K562 (cell line): Measurements from ENCODE around the gene STX18. TPM values are rescaled to one million over a fixed set of nuclear protein-coding genes. Genes with fewer than 3 reads are reported as not detected.

Experiments used
- ATAC-seq: fragments of 200-7000 bp; cut with Tn5 transposase; 3 replicates; pipeline ENCODE4 v1.9.1; 2020; ENCODE audit warnings: moderate library complexity
- BruUV-seq: library from RNA; stranded (reverse); fragments of 400-500 nt; replicated peaks from 2 replicates; lab custom pipeline; 2021; lab: Mats Ljungman, UMichigan
- CTCF ChIA-PET: fragments of 300-600 bp; formaldehyde crosslinking; extraction: SDS; loops from one replicate; lab custom pipeline; 2021; ENCODE audit warnings: low intra/inter-chr PET ratio; lab: Yijun Ruan, JAX
- POLR2A ChIA-PET: fragments of 300-600, 350-650 bp; sonication (Branson Sonifier 250); formaldehyde crosslinking; extraction: SDS; loops from one replicate; lab custom pipeline; 2021; ENCODE audit warnings: antibody characterized with exemption, inconsistent platforms; lab: Yijun Ruan, JAX
- DNase-seq, 4 experiments: peaks; one replicate each; pipeline versions ENCODE4 v3.0.0 to v3.0.0-alpha.2; 2011 to 2018; ENCODE audit warnings: low spot score in 3 of 4, mixed read lengths in 3 of 4; ENCODE audit errors: extremely low read depth in 1 of 4
- FAIRE-seq: peaks from 2 replicates; lab custom pipeline; 2011; peaks lifted over from hg19 to GRCh38; lab: Jason Lieb, UNC
- H2AFZ ChIP-seq: 2 replicates; pipeline ENCODE4 v1.6.0; 2011; ENCODE audit warnings: low read depth, low read length, control low read depth, inconsistent platforms
- H3K27ac ChIP-seq: fragments of 200-600 bp; 3 replicates; pipeline ENCODE4 v1.8.0; 2011; ENCODE audit warnings: low read depth, mild to moderate bottlenecking, control low read depth, inconsistent platforms, low read length, moderate library complexity, mixed read lengths; ENCODE audit errors: extremely low read depth
- H3K27me3 ChIP-seq, 2 experiments: fragments of 300-600 bp in 1 of 2; 2 replicates in 1 of 2; 3 replicates in 1 of 2; pipeline versions ENCODE4 v1.6.0 to v1.8.0; 2011; ENCODE audit warnings: inconsistent platforms in 2 of 2, low read length in 2 of 2, mild to moderate bottlenecking in 1 of 2, mixed read lengths in 1 of 2, moderate library complexity in 1 of 2; ENCODE audit not compliant: control insufficient read depth in 2 of 2, insufficient read depth in 2 of 2
- H3K36me3 ChIP-seq: fragments of 300-600 bp; 3 replicates; pipeline ENCODE4 v1.8.0; 2011; ENCODE audit warnings: mild to moderate bottlenecking, low read length, inconsistent platforms; ENCODE audit not compliant: control insufficient read depth, insufficient read depth
- H3K4me1 ChIP-seq, 2 experiments: fragments of 200-600 bp in 1 of 2; replicated peaks in 1 of 2; 2 replicates in 1 of 2; 3 replicates in 1 of 2; pipeline versions ENCODE4 v1.5.1 to v1.8.0; 2011; ENCODE audit warnings: inconsistent platforms in 2 of 2, low read length in 2 of 2, mild to moderate bottlenecking in 1 of 2, mixed read lengths in 1 of 2, moderate library complexity in 1 of 2; ENCODE audit not compliant: control insufficient read depth in 2 of 2, insufficient read depth in 2 of 2
- H3K4me2 ChIP-seq: 2 replicates; pipeline ENCODE4 v1.6.1; 2011; ENCODE audit warnings: low read length, control low read depth, inconsistent platforms, mixed read lengths; ENCODE audit not compliant: insufficient read depth
- H3K4me3 ChIP-seq: fragments of 200-600 bp; sonication (generic), shearing (Covaris generic); 2 replicates; pipeline ENCODE4 v1.5.1; 2016; ENCODE audit warnings: control low read depth, inconsistent platforms
- H3K79me2 ChIP-seq: fragments of 200-600 bp; 3 replicates; pipeline ENCODE4 v1.8.0; 2011; ENCODE audit warnings: low read length, inconsistent platforms; ENCODE audit not compliant: control insufficient read depth, insufficient read depth
- H3K9ac ChIP-seq, 2 experiments: 2 replicates each; pipeline versions ENCODE4 v1.6.0 to v1.6.1; 2011; ENCODE audit warnings: low read depth in 2 of 2, low read length in 2 of 2, control low read depth in 1 of 2, inconsistent platforms in 1 of 2, mild to moderate bottlenecking in 1 of 2, mixed read lengths in 1 of 2; ENCODE audit not compliant: insufficient read depth in 1 of 2
- H3K9me1 ChIP-seq: one replicate; pipeline ENCODE4 v1.6.0; 2011; ENCODE audit warnings: inconsistent platforms, mild to moderate bottlenecking, low read length, moderate library complexity; ENCODE audit not compliant: control insufficient read depth, insufficient read depth
- H3K9me3 ChIP-seq: replicated peaks from 2 replicates; pipeline ENCODE4 v1.5.1; 2011; ENCODE audit warnings: low read depth, low read length, inconsistent platforms; ENCODE audit not compliant: control insufficient read depth, insufficient read depth
- H4K20me1 ChIP-seq: replicated peaks from 2 replicates; pipeline ENCODE4 v1.6.1; 2011; ENCODE audit warnings: low read length, inconsistent platforms, mixed read lengths; ENCODE audit not compliant: control insufficient read depth, insufficient read depth
- ARID3B ChIP-seq: fragments of 250-450 bp; sonication (Bioruptor Pico); IDR thresholded peaks from 2 replicates; pipeline ENCODE4 v1.4.0; 2020; ENCODE audit warnings: borderline replicate concordance
- ARNT ChIP-seq, 2 experiments: fragments of 450-650 bp; IDR thresholded peaks; 2 replicates each; pipeline ENCODE4 v1.6.1; 2016; ENCODE audit warnings: mild to moderate bottlenecking in 1 of 2
- BCOR ChIP-seq: fragments of 450-650 bp; IDR thresholded peaks from 2 replicates; pipeline ENCODE4 v1.6.1; 2016
- KDM1A ChIP-seq, 2 experiments: fragments of 450-650 bp; IDR thresholded peaks; 2 replicates each; pipeline ENCODE4 v1.6.1; 2016; ENCODE audit warnings: mild to moderate bottlenecking in 2 of 2
- KHSRP ChIP-seq: fragments of 450-650 bp; IDR thresholded peaks from 2 replicates; pipeline ENCODE4 v1.6.1; 2017
- NR2F6 ChIP-seq: fragments of 450-650 bp; formaldehyde crosslinking; IDR thresholded peaks from 2 replicates; pipeline ENCODE4 v1.4.0; 2020; ENCODE audit warnings: mild to moderate bottlenecking
- RBM25 ChIP-seq: fragments of 200-400 bp; formaldehyde crosslinking; IDR thresholded peaks from 2 replicates; pipeline ENCODE4 v1.6.1; 2018; ENCODE audit warnings: low read length, low read depth, moderate library complexity; ENCODE audit not compliant: severe bottlenecking
- SOX6 ChIP-seq: fragments of 450-650 bp; IDR thresholded peaks from 2 replicates; pipeline ENCODE4 v1.6.1; 2014; ENCODE audit warnings: mild to moderate bottlenecking
- TOE1 ChIP-seq, 2 experiments: fragments of 450-650 bp in 1 of 2; sonication (generic) in 1 of 2; formaldehyde crosslinking in 1 of 2; IDR thresholded peaks; 2 replicates each; pipeline versions ENCODE4 v1.7.1 to v1.8.0; 2016 to 2022; ENCODE audit warnings: borderline replicate concordance in 2 of 2, mild to moderate bottlenecking in 2 of 2, antibody characterized with exemption in 1 of 2, inconsistent platforms in 1 of 2, low read depth in 1 of 2, missing genetic modification reagents in 1 of 2, moderate library complexity in 1 of 2
- ZNF239 ChIP-seq: fragments of 250-450 bp; sonication (Bioruptor Pico); IDR thresholded peaks from 2 replicates; pipeline ENCODE4 v1.4.0; 2020; ENCODE audit warnings: mild to moderate bottlenecking
- ZNF395 ChIP-seq: fragments of 200-800 bp; sonication (Bioruptor generic); IDR thresholded peaks from 2 replicates; pipeline ENCODE4 v1.6.1; 2017; ENCODE audit warnings: missing genetic modification characterization, missing compliant biosample characterization
- ZNF76 ChIP-seq: fragments of 250-450 bp; sonication (Bioruptor Pico); IDR thresholded peaks from 2 replicates; pipeline ENCODE4 v1.4.0; 2020; ENCODE audit warnings: mild to moderate bottlenecking, moderate library complexity, borderline replicate concordance
- WGBS: fragments of 100-300 bp; shearing (Covaris generic); methylation state at CpG from one replicate; pipeline ENCODE4 v1.1.6; 2016; ENCODE audit warnings: low coverage, mixed read lengths; ENCODE audit not compliant: insufficient coverage; ENCODE audit errors: missing lambda C conversion rate; 5-methylcytosine and 5-hydroxymethylcytosine counted together
- in situ Hi-C: fragments of 300-500 bp; cut with MboI; formaldehyde crosslinking; loops from 4 replicates; pipeline ENCODE4 v1.15.0; 2018; ENCODE audit warnings: inconsistent platforms, mixed read lengths
- intact Hi-C: fragments of 100-400 bp; cut with micrococcal nuclease; formaldehyde crosslinking; loops from 2 replicates; pipeline ENCODE4 v1.14.2; 2022
- polyA plus RNA-seq, 8 experiments: library from polyadenylated mRNA; depleted of rRNA in 4 of 8; stranded (reverse) in 5 of 8; unstranded in 3 of 8; fragments of >200 nt; fragmentation: Nextera tagmentation in 2 of 8; fragmentation: Illumina TruSeq in 1 of 8; extraction: Ambion mirVana in 2 of 8; extraction: Trizol in 1 of 8; gene quantifications; 2 replicates each; pipeline versions ENCODE4 v1.2.1 to v1.2.3, GENCODE V29; 2011 to 2014; ENCODE audit warnings: inconsistent platforms in 1 of 8, missing spikeins in 1 of 8
- total RNA-seq, 7 experiments: library from RNA; depleted of rRNA in 6 of 7; stranded (reverse); fragments of >200 nt in 6 of 7; fragmentation: Illumina TruSeq in 2 of 7; extraction: Trizol in 2 of 7; gene quantifications; 2 replicates each; pipeline versions ENCODE4 v1.2.1 to v1.2.3, GENCODE V29; 2011 to 2021; ENCODE audit warnings: low replicate concordance in 1 of 7

The STX18 gene
- total and polyA plus RNA-seq, 9 of the 15 experiments (the other 6 are each of a cell fraction or from before 2014, with no cell fraction given), result 6.2 to 41.7 (median 22.7) TPM

- no TSS peak for BruUV-seq
- DNase-seq, result no peak
- intact Hi-C loops, result no loop called here
- no peak overlapping the region for H2AFZ ChIP-seq
- TF ChIP-seq ZNF239 (CRISPR knock-in tag) (no peak), KDM1A (IDR thresholded peaks at IDR 0.05) (peak in 1 of 2 experiments; percentile 29; a peak in 1 of 4 replicates), RBM25 (peak; percentile 79), BCOR (peak; percentile 58; the same call in 1 of the 2 replicates)
- TF ChIP-seq, all 486 proteins: peak for 3
- ChIA-PET POLR2A (no interaction called here), CTCF (no interaction called here)
- H3K79me2 ChIP-seq, result no peaks in the 10 kb centered on the region
- no peak overlapping the region for H3K4me3 ChIP-seq
- H3K4me1 ChIP-seq, result peaks cover 0 to 16% of the 10 kb centered on the region in 2 experiments; a peak in 2 of 5 replicates
- no peak overlapping the region for H3K27ac ChIP-seq
- 0% methylated on average over 4 of the region's 4 CpGs for WGBS
- no peaks in the 10 kb centered on the region for H3K9me1 ChIP-seq
- 0 out of 2 replicates have a peak, but pooled peaks cover 18% of the 10 kb centered on the region for H4K20me1 ChIP-seq
- ATAC-seq (no peak), FAIRE-seq (no peak)
- H3K9me3 ChIP-seq, result no peaks in the 10 kb centered on the region
- no peaks in the 10 kb centered on the region for H3K36me3 ChIP-seq
- in situ Hi-C loops, result no loop called here
- H3K27me3 ChIP-seq, result peaks cover 23 to 89% of the 10 kb centered on the region in 2 experiments; a peak in 4 of 5 replicates
- no peak overlapping the region for H3K9ac ChIP-seq
- H3K4me2 ChIP-seq, result no peak overlapping the region
Observed at GRCh38 chr4:4391866-4392265, 150.0 kb downstream of the STX18 start.

GRCh38 chr4:4390515-4391240 is 151.2 kb downstream of the STX18 start:
- ATAC-seq, result no peak; the same call in 2 of the 3 replicates
- peaks cover 18% of the 10 kb centered on the region; the same call in 1 of the 2 replicates for H4K20me1 ChIP-seq
- no peak overlapping the region for H3K27ac ChIP-seq
- 4% methylated on average over 11 of the region's 11 CpGs for WGBS
- no peak overlapping the region for H3K4me2 ChIP-seq
- H3K27me3 ChIP-seq, result peaks cover 20 to 89% of the 10 kb centered on the region in 2 experiments; a peak in 4 of 5 replicates
- no peaks in the 10 kb centered on the region for H3K9me1 ChIP-seq
- CTCF ChIA-PET, result no interaction called here
- no peak overlapping the region for H3K9ac ChIP-seq
- no peak for FAIRE-seq
- H3K36me3 ChIP-seq, result no peaks in the 10 kb centered on the region
- intact Hi-C loops (no loop called here), in situ Hi-C loops (no loop called here)
- DNase-seq, result no peak
- BruUV-seq, result no TSS peak
- POLR2A ChIA-PET, result interaction anchor here (0.8 kb wide), 1 partner anchor 14 kb away, joined by 3 read pairs; no protein-coding TSS in a partner anchor
- H3K4me1 ChIP-seq, result peaks cover 0 to 25% of the 10 kb centered on the region in 2 experiments; a peak in 2 of 5 replicates
- H3K9me3 ChIP-seq, result no peaks in the 10 kb centered on the region
- H2AFZ ChIP-seq, result no peak overlapping the region
- no peaks in the 10 kb centered on the region for H3K79me2 ChIP-seq
- no peak overlapping the region for H3K4me3 ChIP-seq
- TF ChIP-seq ARNT (IDR thresholded peaks at IDR 0.05) (no peak), NR2F6 (no peak), SOX6 (no peak), ARID3B (CRISPR knock-in tag) (no peak), ZNF395 (CRISPR knock-in tag) (no peak), TOE1 (IDR thresholded peaks at IDR 0.05; ENCODE audit: borderline replicate concordance) (no peak), TOE1 (CRISPR knock-in tag; IDR thresholded peaks at IDR 0.05; ENCODE audit: borderline replicate concordance, low read depth) (no peak), ZNF76 (CRISPR knock-in tag) (no peak), KHSRP (no peak)
